HepG2 (cell line): ENCODE results near the gene AMN. TPM values are rescaled to one million over a fixed set of nuclear protein-coding genes. Genes with fewer than 3 reads are reported as not detected.

Experiments
- ATAC-seq: fragments of 200-7000 bp; cut with Tn5 transposase; 3 replicates; pipeline ENCODE4 v1.9.1; 2020; ENCODE audit warnings: mild to moderate bottlenecking, moderate library complexity
- BruUV-seq: library from RNA; stranded (reverse); fragments of 400-500 nt; replicated peaks from 2 replicates; lab custom pipeline; 2021; lab: Mats Ljungman, UMichigan
- CTCF ChIA-PET: fragments of 300-600 bp; formaldehyde crosslinking; extraction: SDS; loops from one replicate; lab custom pipeline; 2021; ENCODE audit warnings: low total read pairs, inconsistent platforms, low intra/inter-chr PET ratio; lab: Yijun Ruan, JAX
- POLR2A ChIA-PET: fragments of 350-600 bp; sonication (Branson Sonifier 250); formaldehyde crosslinking; loops from one replicate; lab custom pipeline; 2020; ENCODE audit warnings: antibody characterized with exemption, inconsistent platforms; lab: Yijun Ruan, JAX
- DNase-seq: peaks from one replicate; pipeline ENCODE4 v3.0.0-alpha.2; 2015; ENCODE audit warnings: low spot score
- FAIRE-seq: peaks from 3 replicates; lab custom pipeline; 2011; peaks lifted over from hg19 to GRCh38; lab: Jason Lieb, UNC
- H2AFZ ChIP-seq: one replicate; pipeline ENCODE4 v1.6.1; 2011; ENCODE audit warnings: low read length, inconsistent platforms
- H3K27ac ChIP-seq: fragments of 300-600 bp; 3 replicates; pipeline ENCODE4 v1.8.0; 2011; ENCODE audit warnings: mixed run types, mild to moderate bottlenecking, mixed read lengths, low read length, inconsistent platforms; ENCODE audit not compliant: insufficient read depth; ENCODE audit errors: extremely low read length
- H3K27me3 ChIP-seq, 2 experiments: fragments of 200-600 bp in 1 of 2; 2 replicates in 1 of 2; 3 replicates in 1 of 2; pipeline versions ENCODE4 v1.6.0 to v1.8.0; 2011; ENCODE audit warnings: low read length in 2 of 2, mild to moderate bottlenecking in 2 of 2, moderate library complexity in 2 of 2, inconsistent platforms in 1 of 2; ENCODE audit not compliant: insufficient read depth in 2 of 2, control insufficient read depth in 1 of 2
- H3K36me3 ChIP-seq, 2 experiments: fragments of 200-600 bp in 1 of 2; replicated peaks in 1 of 2; 2 replicates in 1 of 2; 3 replicates in 1 of 2; pipeline versions ENCODE4 v1.5.1 to v1.8.0; 2011; ENCODE audit warnings: low read length in 2 of 2, inconsistent platforms in 1 of 2; ENCODE audit not compliant: insufficient read depth in 2 of 2, control insufficient read depth in 1 of 2
- H3K4me1 ChIP-seq: 2 replicates; pipeline ENCODE4 v1.5.1; 2012; ENCODE audit warnings: low read length, inconsistent platforms; ENCODE audit not compliant: insufficient read depth
- H3K4me2 ChIP-seq: 2 replicates; pipeline ENCODE4 v1.6.0; 2011; ENCODE audit warnings: low read depth, low read length, inconsistent platforms
- H3K4me3 ChIP-seq, 3 experiments: fragments of 200-600 bp in 1 of 3; sonication (generic), shearing (Covaris generic) in 1 of 3; replicated peaks in 1 of 3; 2 replicates each; pipeline ENCODE4 v1.5.1; 2011 to 2016; ENCODE audit warnings: low read length in 3 of 3, inconsistent platforms in 2 of 3, low read depth in 2 of 3, mild to moderate bottlenecking in 2 of 3, control low read depth in 1 of 3, mixed read lengths in 1 of 3; ENCODE audit not compliant: insufficient read depth in 1 of 3
- H3K79me2 ChIP-seq: one replicate; pipeline ENCODE4 v1.6.1; 2011; ENCODE audit warnings: low read length, inconsistent platforms; ENCODE audit not compliant: insufficient read depth
- H3K9ac ChIP-seq: 2 replicates; pipeline ENCODE4 v1.6.0; 2011; ENCODE audit warnings: mild to moderate bottlenecking, low read depth, low read length, inconsistent platforms; ENCODE audit not compliant: insufficient read depth
- H3K9me3 ChIP-seq: 2 replicates; pipeline ENCODE4 v1.5.1; 2012; ENCODE audit warnings: mild to moderate bottlenecking, low read length
- H4K20me1 ChIP-seq: 2 replicates; pipeline ENCODE4 v1.6.0; 2011; ENCODE audit warnings: inconsistent platforms, mild to moderate bottlenecking, low read length, moderate library complexity; ENCODE audit not compliant: insufficient read depth
- CCDC6 ChIP-seq: sonication (generic); formaldehyde crosslinking; IDR thresholded peaks from 2 replicates; pipeline ENCODE4 v1.8.1; 2022; ENCODE audit warnings: mild to moderate bottlenecking, missing genetic modification reagents, moderate library complexity
- CENPT ChIP-seq: sonication (generic); formaldehyde crosslinking; IDR thresholded peaks from 2 replicates; pipeline ENCODE4 v1.8.0; 2022; ENCODE audit warnings: low read depth, mild to moderate bottlenecking, moderate library complexity, missing genetic modification reagents
- IKZF1 ChIP-seq: fragments of 450-650 bp; IDR thresholded peaks from 2 replicates; pipeline ENCODE4 v1.7.1; 2016
- MED1 ChIP-seq: sonication (generic); formaldehyde crosslinking; IDR thresholded peaks from 2 replicates; pipeline ENCODE4 v1.4.0; 2020; ENCODE audit warnings: missing genetic modification reagents
- MIER3 ChIP-seq: IDR thresholded peaks from 2 replicates; pipeline ENCODE4 v1.6.1; 2016; ENCODE audit warnings: missing compliant biosample characterization, borderline replicate concordance
- PHB2 ChIP-seq: fragments of 450-650 bp; IDR thresholded peaks from 2 replicates; pipeline ENCODE4 v1.6.1; 2018; ENCODE audit not compliant: partially characterized antibody
- RFX1 ChIP-seq: fragments of 450-650 bp; IDR thresholded peaks from 2 replicates; pipeline ENCODE4 v1.6.1; 2017
- ZFY ChIP-seq: sonication (generic); formaldehyde crosslinking; IDR thresholded peaks from 2 replicates; pipeline ENCODE4 v1.4.0; 2020; ENCODE audit warnings: missing genetic modification reagents
- ZNF17 ChIP-seq: sonication (generic); formaldehyde crosslinking; IDR thresholded peaks from 2 replicates; pipeline ENCODE4 v1.5.0; 2020; ENCODE audit warnings: mild to moderate bottlenecking, missing genetic modification reagents
- ZNF382 ChIP-seq: sonication (generic); formaldehyde crosslinking; IDR thresholded peaks from 2 replicates; pipeline ENCODE4 v1.5.0; 2020; ENCODE audit warnings: missing genetic modification reagents, mild to moderate bottlenecking, borderline replicate concordance
- ZNF430 ChIP-seq: sonication (generic); formaldehyde crosslinking; IDR thresholded peaks from 2 replicates; pipeline ENCODE4 v1.9.0; 2021; ENCODE audit warnings: mild to moderate bottlenecking, missing genetic modification reagents
- ZNF605 ChIP-seq: sonication (generic); formaldehyde crosslinking; IDR thresholded peaks from 2 replicates; pipeline ENCODE4 v1.8.0; 2022; ENCODE audit warnings: mild to moderate bottlenecking, missing genetic modification reagents
- ZNF709 ChIP-seq: sonication (generic); formaldehyde crosslinking; IDR thresholded peaks from 2 replicates; pipeline ENCODE4 v1.5.0; 2020; ENCODE audit warnings: mild to moderate bottlenecking, missing genetic modification reagents
- ZNF780A ChIP-seq: sonication (generic); formaldehyde crosslinking; IDR thresholded peaks from 2 replicates; pipeline ENCODE4 v1.8.0; 2022; ENCODE audit warnings: mild to moderate bottlenecking, missing genetic modification reagents, moderate library complexity
- WGBS: methylation state at CpG from one replicate; pipeline ENCODE4 v1.1.6; 2017; ENCODE audit warnings: low lambda C conversion rate; 5-methylcytosine and 5-hydroxymethylcytosine counted together
- in situ Hi-C: cut with HindIII; loops from 2 replicates; pipeline ENCODE4 v1.10.0; 2017; ENCODE audit warnings: low pct_unique_long_range_greater_than_20kb; ENCODE audit not compliant: extremely low pct_ligation_motif_present
- intact Hi-C: fragments of 100-400 bp; cut with micrococcal nuclease; formaldehyde crosslinking; loops from one replicate; pipeline ENCODE4 v1.10.0; 2022; ENCODE audit not compliant: unreplicated experiment
- polyA plus RNA-seq, 8 experiments: library from polyadenylated mRNA; depleted of rRNA in 3 of 8; stranded (reverse) in 7 of 8; unstranded in 1 of 8; fragments of >200 nt; fragmentation: Illumina TruSeq in 4 of 8; extraction: Trizol in 4 of 8; gene quantifications; 2 replicates each; pipeline versions ENCODE4 v1.2.1 to v1.2.3, GENCODE V29; 2011 to 2016; ENCODE audit warnings: low read depth in 4 of 8, missing spikeins in 1 of 8, mixed read lengths in 1 of 8; ENCODE audit not compliant: insufficient read depth in 1 of 8
- total RNA-seq, 5 experiments: library from RNA; depleted of rRNA; stranded (reverse); fragments of >200 nt; fragmentation: Illumina TruSeq; extraction: Trizol; gene quantifications; 2 replicates each; pipeline ENCODE4 v1.2.3, GENCODE V29; 2016; ENCODE audit warnings: low read depth in 1 of 5
- TF ChIP-seq, protein P1 (sequence below): sonication (generic); formaldehyde crosslinking; IDR thresholded peaks from 2 replicates; pipeline ENCODE4 v1.8.0; 2022; ENCODE audit warnings: missing genetic modification reagents, low read depth, mild to moderate bottlenecking, borderline replicate concordance
- TF ChIP-seq, protein P2 (sequence below): sonication (generic); formaldehyde crosslinking; IDR thresholded peaks from 2 replicates; pipeline ENCODE4 v1.8.0; 2022; ENCODE audit warnings: mild to moderate bottlenecking, missing genetic modification reagents; ENCODE audit not compliant: insufficient replicate concordance

AMN gene
- total and polyA plus RNA-seq, 2 of the 13 experiments (the other 11 are each of a cell fraction or from before 2014, with no cell fraction given): 9.8 to 33.1 TPM

GRCh38 chr14:102903248-102903888 lies 19.1 kb upstream of the AMN start:
- Histone ChIP-seq H4K20me1 (no peaks in the 10 kb centered on the region), H3K4me3 (no peak overlapping the region), H2AFZ (no peak overlapping the region), H3K9me3 (no peaks in the 10 kb centered on the region), H3K4me2 (no peak overlapping the region), H3K9ac (no peak overlapping the region), H3K27me3 (no peaks in the 10 kb centered on the region), H3K4me1 (no peaks in the 10 kb centered on the region), H3K36me3 (peaks cover 3 to 7% of the 10 kb centered on the region in 2 experiments; a peak in 4 of 5 replicates), H3K79me2 (no peaks in the 10 kb centered on the region), H3K27ac (no peak overlapping the region)
- no peak for TF ChIP-seq RFX1
- no peak for TF ChIP-seq CCDC6 (CRISPR knock-in tag)
- TF ChIP-seq ZNF430 (CRISPR knock-in tag): no peak
- no peak for TF ChIP-seq MED1 (CRISPR knock-in tag)
- TF ChIP-seq, protein P1, sequence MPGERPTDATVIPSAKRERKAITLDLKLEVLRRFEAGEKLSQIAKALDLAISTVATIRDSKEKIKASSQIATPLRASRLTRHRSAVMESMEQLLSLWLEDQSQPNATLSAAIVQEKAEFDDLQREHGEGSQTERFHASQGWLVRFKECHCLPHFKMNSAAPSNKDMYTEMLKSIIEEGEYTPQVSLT (CRISPR knock-in tag): no peak
- TF ChIP-seq ZNF17 (CRISPR knock-in tag): no peak
- TF ChIP-seq ZNF709 (CRISPR knock-in tag): no peak
- no peak for TF ChIP-seq ZNF382 (CRISPR knock-in tag)
- TF ChIP-seq PHB2: no peak
- no peak for TF ChIP-seq IKZF1
- TF ChIP-seq, protein P2, sequence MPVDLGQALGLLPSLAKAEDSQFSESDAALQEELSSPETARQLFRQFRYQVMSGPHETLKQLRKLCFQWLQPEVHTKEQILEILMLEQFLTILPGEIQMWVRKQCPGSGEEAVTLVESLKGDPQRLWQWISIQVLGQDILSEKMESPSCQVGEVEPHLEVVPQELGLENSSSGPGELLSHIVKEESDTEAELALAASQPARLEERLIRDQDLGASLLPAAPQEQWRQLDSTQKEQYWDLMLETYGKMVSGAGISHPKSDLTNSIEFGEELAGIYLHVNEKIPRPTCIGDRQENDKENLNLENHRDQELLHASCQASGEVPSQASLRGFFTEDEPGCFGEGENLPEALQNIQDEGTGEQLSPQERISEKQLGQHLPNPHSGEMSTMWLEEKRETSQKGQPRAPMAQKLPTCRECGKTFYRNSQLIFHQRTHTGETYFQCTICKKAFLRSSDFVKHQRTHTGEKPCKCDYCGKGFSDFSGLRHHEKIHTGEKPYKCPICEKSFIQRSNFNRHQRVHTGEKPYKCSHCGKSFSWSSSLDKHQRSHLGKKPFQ (CRISPR knock-in tag): no peak
- TF ChIP-seq ZNF605: no peak
- TF ChIP-seq ZNF780A (CRISPR knock-in tag): no peak
- no peak for TF ChIP-seq CENPT
- no peak for TF ChIP-seq MIER3 (CRISPR knock-in tag)
- no peak for TF ChIP-seq ZFY (CRISPR knock-in tag)
- in situ Hi-C loops (no loop called here), intact Hi-C loops (no loop called here)
- no peak for ATAC-seq
- 97% methylated on average over 26 of the region's 29 CpGs for WGBS
- FAIRE-seq: no peak
- DNase-seq: no peak
- ChIA-PET POLR2A (no interaction called here), CTCF (no interaction called here)
- no TSS peak for BruUV-seq
